ENCODE measurements around the gene HIRIP3. TPM values are rescaled to one million over a fixed set of nuclear protein-coding genes. Genes with fewer than 3 reads are reported as not detected.

Gene HIRIP3
- polyA plus RNA-seq, 1 of the 3 experiments (the other 2 are of a cell fraction) = 18.9 TPM

DNA sequence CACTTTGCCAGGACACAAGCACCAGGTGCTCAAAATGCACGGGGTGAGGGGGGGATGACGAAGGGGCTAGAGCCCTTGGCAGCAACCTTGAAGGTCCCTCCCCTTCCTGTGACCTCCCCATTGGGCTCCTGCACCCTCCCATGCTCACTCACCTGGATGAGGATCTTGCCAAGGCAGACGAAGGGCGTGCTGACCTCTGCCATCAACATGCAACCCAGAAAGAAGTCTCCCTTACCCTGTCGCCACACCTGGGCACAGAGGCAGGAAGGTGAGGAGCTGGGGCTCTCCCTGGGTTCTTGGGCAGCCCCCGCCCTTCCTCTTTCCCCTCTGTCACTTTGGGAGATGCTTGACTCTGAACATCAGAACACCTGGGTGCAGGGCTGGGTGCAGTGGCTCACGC lies 30.2 kb upstream of the HIRIP3 start:
- 60% methylated on average over 7 of the region's 7 CpGs for WGBS (ENCODE audit: low lambda C conversion rate)
- no peak for DNase-seq
- peaks cover 6% of the 10 kb centered on the region for H3F3A ChIP-seq (replicated peaks; ENCODE audit: insufficient read depth)
- H3K9me3 ChIP-seq = no peaks in the 10 kb centered on the region
- no peak overlapping the region for H3K9ac ChIP-seq
- H3K79me2 ChIP-seq (ENCODE audit: insufficient read depth) = no peaks in the 10 kb centered on the region
- H3K27ac ChIP-seq (ENCODE audit: low read depth in 2 of 2, low read length in 1 of 2) = no peak overlapping the region
- no peak overlapping the region for H3K4me2 ChIP-seq
- H3K9me2 ChIP-seq = no peaks in the 10 kb centered on the region
- POLR2A ChIA-PET = no interaction called here
- no peaks in the 10 kb centered on the region for H3K36me3 ChIP-seq (replicated peaks in 1 of 2; ENCODE audit: control insufficient read depth in 1 of 2, insufficient read depth in 2 of 2, low read length in 1 of 2)
- no peaks in the 10 kb centered on the region for H4K20me1 ChIP-seq (ENCODE audit: insufficient read depth)
- TF ChIP-seq FOXM1 (IDR thresholded peaks at IDR 0.05; ENCODE audit: low read depth) (no peak), RAD21 (IDR thresholded peaks at IDR 0.05; ENCODE audit: low read length) (no peak), POLR2AphosphoS5 (IDR thresholded peaks at IDR 0.05; ENCODE audit: low read depth, low read length) (no peak), SMC3 (IDR thresholded peaks at IDR 0.05; ENCODE audit: low read depth, low read length) (no peak), NRF1 (IDR thresholded peaks at IDR 0.05; ENCODE audit: low read depth, low read length) (no peak), TEAD4 (IDR thresholded peaks at IDR 0.05; ENCODE audit: borderline replicate concordance, insufficient read depth) (no peak), RXRA (IDR thresholded peaks at IDR 0.05; ENCODE audit: borderline replicate concordance, low read depth) (no peak), EZH2phosphoT487 (IDR thresholded peaks at IDR 0.05; ENCODE audit: borderline replicate concordance, low read depth) (no peak), MXI1 (IDR thresholded peaks at IDR 0.05; ENCODE audit: low read depth, low read length) (no peak), RFX5 (IDR thresholded peaks at IDR 0.05; ENCODE audit: low read length) (no peak), EP300 (IDR thresholded peaks at IDR 0.05; ENCODE audit: borderline replicate concordance in 1 of 2, low read depth in 1 of 2, low read length in 1 of 2) (no peak)
- TF ChIP-seq, protein P1, sequence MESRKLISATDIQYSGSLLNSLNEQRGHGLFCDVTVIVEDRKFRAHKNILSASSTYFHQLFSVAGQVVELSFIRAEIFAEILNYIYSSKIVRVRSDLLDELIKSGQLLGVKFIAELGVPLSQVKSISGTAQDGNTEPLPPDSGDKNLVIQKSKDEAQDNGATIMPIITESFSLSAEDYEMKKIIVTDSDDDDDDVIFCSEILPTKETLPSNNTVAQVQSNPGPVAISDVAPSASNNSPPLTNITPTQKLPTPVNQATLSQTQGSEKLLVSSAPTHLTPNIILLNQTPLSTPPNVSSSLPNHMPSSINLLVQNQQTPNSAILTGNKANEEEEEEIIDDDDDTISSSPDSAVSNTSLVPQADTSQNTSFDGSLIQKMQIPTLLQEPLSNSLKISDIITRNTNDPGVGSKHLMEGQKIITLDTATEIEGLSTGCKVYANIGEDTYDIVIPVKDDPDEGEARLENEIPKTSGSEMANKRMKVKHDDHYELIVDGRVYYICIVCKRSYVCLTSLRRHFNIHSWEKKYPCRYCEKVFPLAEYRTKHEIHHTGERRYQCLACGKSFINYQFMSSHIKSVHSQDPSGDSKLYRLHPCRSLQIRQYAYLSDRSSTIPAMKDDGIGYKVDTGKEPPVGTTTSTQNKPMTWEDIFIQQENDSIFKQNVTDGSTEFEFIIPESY (IDR thresholded peaks at IDR 0.05; ENCODE audit: borderline replicate concordance, low read depth) = no peak
- TF ChIP-seq, protein P2, sequence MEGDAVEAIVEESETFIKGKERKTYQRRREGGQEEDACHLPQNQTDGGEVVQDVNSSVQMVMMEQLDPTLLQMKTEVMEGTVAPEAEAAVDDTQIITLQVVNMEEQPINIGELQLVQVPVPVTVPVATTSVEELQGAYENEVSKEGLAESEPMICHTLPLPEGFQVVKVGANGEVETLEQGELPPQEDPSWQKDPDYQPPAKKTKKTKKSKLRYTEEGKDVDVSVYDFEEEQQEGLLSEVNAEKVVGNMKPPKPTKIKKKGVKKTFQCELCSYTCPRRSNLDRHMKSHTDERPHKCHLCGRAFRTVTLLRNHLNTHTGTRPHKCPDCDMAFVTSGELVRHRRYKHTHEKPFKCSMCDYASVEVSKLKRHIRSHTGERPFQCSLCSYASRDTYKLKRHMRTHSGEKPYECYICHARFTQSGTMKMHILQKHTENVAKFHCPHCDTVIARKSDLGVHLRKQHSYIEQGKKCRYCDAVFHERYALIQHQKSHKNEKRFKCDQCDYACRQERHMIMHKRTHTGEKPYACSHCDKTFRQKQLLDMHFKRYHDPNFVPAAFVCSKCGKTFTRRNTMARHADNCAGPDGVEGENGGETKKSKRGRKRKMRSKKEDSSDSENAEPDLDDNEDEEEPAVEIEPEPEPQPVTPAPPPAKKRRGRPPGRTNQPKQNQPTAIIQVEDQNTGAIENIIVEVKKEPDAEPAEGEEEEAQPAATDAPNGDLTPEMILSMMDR (IDR thresholded peaks at IDR 0.05) = no peak
- TF ChIP-seq, protein P3, sequence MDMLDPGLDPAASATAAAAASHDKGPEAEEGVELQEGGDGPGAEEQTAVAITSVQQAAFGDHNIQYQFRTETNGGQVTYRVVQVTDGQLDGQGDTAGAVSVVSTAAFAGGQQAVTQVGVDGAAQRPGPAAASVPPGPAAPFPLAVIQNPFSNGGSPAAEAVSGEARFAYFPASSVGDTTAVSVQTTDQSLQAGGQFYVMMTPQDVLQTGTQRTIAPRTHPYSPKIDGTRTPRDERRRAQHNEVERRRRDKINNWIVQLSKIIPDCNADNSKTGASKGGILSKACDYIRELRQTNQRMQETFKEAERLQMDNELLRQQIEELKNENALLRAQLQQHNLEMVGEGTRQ (IDR thresholded peaks at IDR 0.05; ENCODE audit: borderline replicate concordance, low read depth, low read length) = no peak
- TF ChIP-seq, protein P4, sequence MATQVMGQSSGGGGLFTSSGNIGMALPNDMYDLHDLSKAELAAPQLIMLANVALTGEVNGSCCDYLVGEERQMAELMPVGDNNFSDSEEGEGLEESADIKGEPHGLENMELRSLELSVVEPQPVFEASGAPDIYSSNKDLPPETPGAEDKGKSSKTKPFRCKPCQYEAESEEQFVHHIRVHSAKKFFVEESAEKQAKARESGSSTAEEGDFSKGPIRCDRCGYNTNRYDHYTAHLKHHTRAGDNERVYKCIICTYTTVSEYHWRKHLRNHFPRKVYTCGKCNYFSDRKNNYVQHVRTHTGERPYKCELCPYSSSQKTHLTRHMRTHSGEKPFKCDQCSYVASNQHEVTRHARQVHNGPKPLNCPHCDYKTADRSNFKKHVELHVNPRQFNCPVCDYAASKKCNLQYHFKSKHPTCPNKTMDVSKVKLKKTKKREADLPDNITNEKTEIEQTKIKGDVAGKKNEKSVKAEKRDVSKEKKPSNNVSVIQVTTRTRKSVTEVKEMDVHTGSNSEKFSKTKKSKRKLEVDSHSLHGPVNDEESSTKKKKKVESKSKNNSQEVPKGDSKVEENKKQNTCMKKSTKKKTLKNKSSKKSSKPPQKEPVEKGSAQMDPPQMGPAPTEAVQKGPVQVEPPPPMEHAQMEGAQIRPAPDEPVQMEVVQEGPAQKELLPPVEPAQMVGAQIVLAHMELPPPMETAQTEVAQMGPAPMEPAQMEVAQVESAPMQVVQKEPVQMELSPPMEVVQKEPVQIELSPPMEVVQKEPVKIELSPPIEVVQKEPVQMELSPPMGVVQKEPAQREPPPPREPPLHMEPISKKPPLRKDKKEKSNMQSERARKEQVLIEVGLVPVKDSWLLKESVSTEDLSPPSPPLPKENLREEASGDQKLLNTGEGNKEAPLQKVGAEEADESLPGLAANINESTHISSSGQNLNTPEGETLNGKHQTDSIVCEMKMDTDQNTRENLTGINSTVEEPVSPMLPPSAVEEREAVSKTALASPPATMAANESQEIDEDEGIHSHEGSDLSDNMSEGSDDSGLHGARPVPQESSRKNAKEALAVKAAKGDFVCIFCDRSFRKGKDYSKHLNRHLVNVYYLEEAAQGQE (IDR thresholded peaks at IDR 0.05; ENCODE audit: low read depth, low read length) = no peak
- H3K4me1 ChIP-seq (ENCODE audit: control insufficient read depth in 1 of 2, insufficient read depth in 2 of 2, low read depth in 1 of 2, low read length in 1 of 2) = peaks cover 0 to 21% of the 10 kb centered on the region in 2 experiments; a peak in 1 of 4 replicates
- H3K27me3 ChIP-seq (ENCODE audit: insufficient read depth) = no peaks in the 10 kb centered on the region
- CTCF ChIA-PET = no interaction called here
- no peak overlapping the region for H3K4me3 ChIP-seq (ENCODE audit: low read depth in 2 of 2, low read length in 1 of 2)
- H2AFZ ChIP-seq (ENCODE audit: low read depth) = no peak overlapping the region
